Stimulated activated CD4-positive, alpha-beta T cell treated with anti-CD3 and anti-CD28 coated beads, Interleukin-1b, Interleukin-23, amount 100 ng/mL, for 4 hours (primary cell): ENCODE data around the gene PPDPF.

Source experiments
- DNase-seq, 2 donors: peaks; one replicate each; pipeline ENCODE4 v3.0.0-alpha.2; 2020; ENCODE audit warnings: low read depth in 2 of 2

PPDPF gene

GRCh38 chr20:63487781-63488241 lies 32.8 kb upstream of the PPDPF start:
- DNase-seq: no peak

GRCh38 chr20:63488315-63489251 lies 32.0 kb upstream of the PPDPF start:
- DNase-seq: no peak

GRCh38 chr20:63490416-63490815 lies 30.1 kb upstream of the PPDPF start:
- no peak for DNase-seq

GRCh38 chr20:63491078-63491477 lies 29.5 kb upstream of the PPDPF start:
- DNase-seq: no peak

- DNase-seq: no peak
Observed at GRCh38 chr20:63491635-63492230, 28.8 kb upstream of the PPDPF start.

- no peak for DNase-seq
Observed at GRCh38 chr20:63492518-63492917, 28.0 kb upstream of the PPDPF start.

GRCh38 chr20:63492982-63493381 lies 27.6 kb upstream of the PPDPF start:
- no peak for DNase-seq

- DNase-seq: no peak
Observed at GRCh38 chr20:63493563-63494020, 27.0 kb upstream of the PPDPF start.

GRCh38 chr20:63494084-63494419 lies 26.5 kb upstream of the PPDPF start:
- no peak for DNase-seq

GRCh38 chr20:63494420-63495166 lies 26.0 kb upstream of the PPDPF start:
- DNase-seq: no peak

- no peak for DNase-seq
Observed at GRCh38 chr20:63495167-63495720, 25.3 kb upstream of the PPDPF start.

GRCh38 chr20:63495741-63496595 lies 24.6 kb upstream of the PPDPF start:
- peak; percentile 75 for DNase-seq

GRCh38 chr20:63496596-63497120 lies 23.9 kb upstream of the PPDPF start:
- no peak for DNase-seq

- no peak for DNase-seq
Observed at GRCh38 chr20:63497138-63497945, 23.2 kb upstream of the PPDPF start.

- no peak for DNase-seq
Observed at GRCh38 chr20:63497946-63498935, 22.3 kb upstream of the PPDPF start.

- peak in 1 of 2 donors; percentile 37 for DNase-seq
Observed at GRCh38 chr20:63498960-63499337, 21.6 kb upstream of the PPDPF start, which contains the start of gene EEF1A2. TSS of gene EEF1A2 (minus strand) at chr20:63499083. CDS start at chr20:63497763, 1,320 bp downstream.

GRCh38 chr20:63499338-63499969 lies 21.1 kb upstream of the PPDPF start:
- DNase-seq: no peak
